HG03280 (cell line): Measurements from ENCODE around the gene OBSL1.

ENCODE experiments used
- ATAC-seq: cut with Tn5 transposase; IDR thresholded peaks from one replicate; pipeline ENCODE4 v1.9.1; 2021; ENCODE audit warnings: mild to moderate bottlenecking, moderate library complexity; ENCODE audit not compliant: unreplicated experiment

OBSL1 gene

GRCh38 chr2:219567791-219568361 is 3.5 kb downstream of the OBSL1 start:
- ATAC-seq: no peak

- ATAC-seq: no peak
Measured at GRCh38 chr2:219567131-219567530, 4.2 kb downstream of the OBSL1 start.

GRCh38 chr2:219566640-219567039 is 4.7 kb downstream of the OBSL1 start:
- no peak for ATAC-seq

- no peak for ATAC-seq
Measured at GRCh38 chr2:219565130-219566080, 5.9 kb downstream of the OBSL1 start.

- ATAC-seq: no peak
Measured at GRCh38 chr2:219563271-219563928, 7.9 kb downstream of the OBSL1 start.

GRCh38 chr2:219562049-219563020 is 9.0 kb downstream of the OBSL1 start:
- ATAC-seq: no peak

- no peak for ATAC-seq
Measured at GRCh38 chr2:219561179-219562048, 9.9 kb downstream of the OBSL1 start.

- no peak for ATAC-seq
Measured at GRCh38 chr2:219560893-219561178, 10.5 kb downstream of the OBSL1 start.

- no peak for ATAC-seq
Measured at GRCh38 chr2:219560037-219560892, 11.1 kb downstream of the OBSL1 start.

GRCh38 chr2:219559156-219559915 is 12.0 kb downstream of the OBSL1 start:
- ATAC-seq: no peak

- ATAC-seq: no peak
Measured at GRCh38 chr2:219557791-219558785, 13.3 kb downstream of the OBSL1 start.

GRCh38 chr2:219557320-219557719 is 14.0 kb downstream of the OBSL1 start:
- ATAC-seq: no peak

- ATAC-seq: no peak
Measured at GRCh38 chr2:219556413-219556812, 14.9 kb downstream of the OBSL1 start.

GRCh38 chr2:219555956-219556355 is 15.4 kb downstream of the OBSL1 start:
- no peak for ATAC-seq

GRCh38 chr2:219554350-219554749 is 17.0 kb downstream of the OBSL1 start:
- ATAC-seq: no peak

- no peak for ATAC-seq
Measured at GRCh38 chr2:219553463-219553963, 17.8 kb downstream of the OBSL1 start.

- no peak for ATAC-seq
Measured at GRCh38 chr2:219553168-219553417, 18.2 kb downstream of the OBSL1 start.
